ENCODE results near the gene SAMD11. TPM values are rescaled to one million over a fixed set of nuclear protein-coding genes. Genes with fewer than 3 reads are reported as not detected.

The SAMD11 gene
- total and polyA plus RNA-seq, 2 experiments from 2014 or later: 32.2 to 146 TPM

- Histone ChIP-seq H3K4me1 (ENCODE audit: low read depth) (no peaks in the 10 kb centered on the region), H3K27ac (no peak overlapping the region), H3K27me3 (peaks cover 67% of the 10 kb centered on the region), H3K36me3 (no peaks in the 10 kb centered on the region), H3K9me3 (ENCODE audit: low read depth) (no peaks in the 10 kb centered on the region), H3K4me3 (no peak overlapping the region)
- no peak for DNase-seq (ENCODE audit: low read depth in 1 of 2, low spot score in 1 of 2)
- TF ChIP-seq, protein P1, sequence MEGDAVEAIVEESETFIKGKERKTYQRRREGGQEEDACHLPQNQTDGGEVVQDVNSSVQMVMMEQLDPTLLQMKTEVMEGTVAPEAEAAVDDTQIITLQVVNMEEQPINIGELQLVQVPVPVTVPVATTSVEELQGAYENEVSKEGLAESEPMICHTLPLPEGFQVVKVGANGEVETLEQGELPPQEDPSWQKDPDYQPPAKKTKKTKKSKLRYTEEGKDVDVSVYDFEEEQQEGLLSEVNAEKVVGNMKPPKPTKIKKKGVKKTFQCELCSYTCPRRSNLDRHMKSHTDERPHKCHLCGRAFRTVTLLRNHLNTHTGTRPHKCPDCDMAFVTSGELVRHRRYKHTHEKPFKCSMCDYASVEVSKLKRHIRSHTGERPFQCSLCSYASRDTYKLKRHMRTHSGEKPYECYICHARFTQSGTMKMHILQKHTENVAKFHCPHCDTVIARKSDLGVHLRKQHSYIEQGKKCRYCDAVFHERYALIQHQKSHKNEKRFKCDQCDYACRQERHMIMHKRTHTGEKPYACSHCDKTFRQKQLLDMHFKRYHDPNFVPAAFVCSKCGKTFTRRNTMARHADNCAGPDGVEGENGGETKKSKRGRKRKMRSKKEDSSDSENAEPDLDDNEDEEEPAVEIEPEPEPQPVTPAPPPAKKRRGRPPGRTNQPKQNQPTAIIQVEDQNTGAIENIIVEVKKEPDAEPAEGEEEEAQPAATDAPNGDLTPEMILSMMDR (IDR thresholded peaks at IDR 0.05; ENCODE audit: low read depth, low read length): no peak
These were observed 69.8 kb downstream of the SAMD11 start for GRCh38 chr1:993379-993995.

Other genes with a start within 250 kb of the SAMD11 start
- not detected in 2 replicates for gene OR4F16, start 237.3 kb upstream of the SAMD11 start, total RNA-seq
- gene OR4F16, start 237.3 kb upstream of the SAMD11 start, polyA plus RNA-seq: not detected in 2 replicates
- gene NOC2L, start 35.3 kb downstream of the SAMD11 start, total RNA-seq: 98.2 and 119 TPM in 2 replicates
- gene NOC2L, start 35.3 kb downstream of the SAMD11 start, polyA plus RNA-seq: 95.4 and 122 TPM in 2 replicates
- 16.2 and 42.9 TPM in 2 replicates for gene KLHL17, start 36.7 kb downstream of the SAMD11 start, total RNA-seq
- 31.5 and 40.6 TPM in 2 replicates for gene KLHL17, start 36.7 kb downstream of the SAMD11 start, polyA plus RNA-seq
- 0.36 TPM in 1 of 2 replicates, not detected in the other for gene PLEKHN1, start 42.6 kb downstream of the SAMD11 start, total RNA-seq
- gene PLEKHN1, start 42.6 kb downstream of the SAMD11 start, polyA plus RNA-seq: 0.60 TPM in 2 replicates
- gene PERM1, start 58.2 kb downstream of the SAMD11 start, total RNA-seq: 0.49 and 1.0 TPM in 2 replicates
- gene PERM1, start 58.2 kb downstream of the SAMD11 start, polyA plus RNA-seq: 0.71 and 0.77 TPM in 2 replicates
- 54.4 and 89.4 TPM in 2 replicates for gene HES4, start 76.2 kb downstream of the SAMD11 start, total RNA-seq
- 45.7 and 83.6 TPM in 2 replicates for gene HES4, start 76.2 kb downstream of the SAMD11 start, polyA plus RNA-seq
- gene ISG15, start 89.6 kb downstream of the SAMD11 start, total RNA-seq: 73.4 and 111 TPM in 2 replicates
- gene ISG15, start 89.6 kb downstream of the SAMD11 start, polyA plus RNA-seq: 68.2 and 110 TPM in 2 replicates
- 95.5 and 154 TPM in 2 replicates for gene AGRN, start 96.2 kb downstream of the SAMD11 start, total RNA-seq
- gene AGRN, start 96.2 kb downstream of the SAMD11 start, polyA plus RNA-seq: 23.5 and 30.6 TPM in 2 replicates
- 0.33 and 1.7 TPM in 2 replicates for gene RNF223, start 150.4 kb downstream of the SAMD11 start, total RNA-seq
- gene RNF223, start 150.4 kb downstream of the SAMD11 start, polyA plus RNA-seq: not detected in 2 replicates
- gene C1orf159, start 192.2 kb downstream of the SAMD11 start, total RNA-seq: 21.8 and 36.2 TPM in 2 replicates
- 17.7 and 21.7 TPM in 2 replicates for gene C1orf159, start 192.2 kb downstream of the SAMD11 start, polyA plus RNA-seq
- gene TTLL10, start 250.0 kb downstream of the SAMD11 start, total RNA-seq: not detected in 2 replicates
- gene TTLL10, start 250.0 kb downstream of the SAMD11 start, polyA plus RNA-seq: 0.31 TPM in 1 of 2 replicates, not detected in the other